Esophagus squamous epithelium (tissue), 5 donors: ENCODE data around the gene HLA-DOA. TPM values are rescaled to one million over a fixed set of nuclear protein-coding genes. Genes with fewer than 3 reads are reported as not detected.

Experiments
- DNase-seq: peaks from one replicate; lab custom pipeline; 2025; lab: John Stamatoyannopoulos, UW
- H3K27ac ChIP-seq, 4 donors: fragments of 200-600 bp; sonication (generic); one replicate each; pipeline ENCODE4 v1.5.1; 2016 to 2019; ENCODE audit warnings: mild to moderate bottlenecking in 1 of 4
- H3K27me3 ChIP-seq, 4 donors: fragments of 200-600 bp; sonication (generic); 1 replicate in 3 of 4; 2 replicates in 1 of 4; pipeline versions ENCODE4 v1.5.1 to v1.6.0; 2017 to 2021; ENCODE audit warnings: antibody characterized with exemption in 1 of 4
- H3K36me3 ChIP-seq, 3 donors: fragments of 200-600 bp; sonication (generic); one replicate each; pipeline ENCODE4 v1.5.1; 2016 to 2019
- H3K4me1 ChIP-seq, 3 donors: fragments of 200-600 bp; sonication (generic); one replicate each; pipeline ENCODE4 v1.5.1; 2017 to 2019
- H3K4me3 ChIP-seq, 4 donors: fragments of 200-600 bp; sonication (generic); 1 replicate in 3 of 4; 2 replicates in 1 of 4; pipeline ENCODE4 v1.5.1; 2016 to 2019; ENCODE audit warnings: mild to moderate bottlenecking in 2 of 4, moderate library complexity in 1 of 4
- H3K9me3 ChIP-seq, 3 donors: fragments of 200-600 bp; sonication (generic); one replicate each; pipeline ENCODE4 v1.5.1; 2016 to 2019
- POLR2A ChIP-seq, 4 donors: fragments of 450-650 bp; IDR thresholded peaks; one replicate each; pipeline ENCODE4 v1.6.1; 2017; ENCODE audit warnings: antibody characterized with exemption in 4 of 4, mild to moderate bottlenecking in 4 of 4, moderate library complexity in 3 of 4
- WGBS, 2 donors: methylation state at CpG; one replicate each; pipeline ENCODE4 v1.1.5; 2018; 5-methylcytosine and 5-hydroxymethylcytosine counted together
- intact Hi-C: fragments of 100-400 bp; cut with DNase I; formaldehyde crosslinking; loops from one replicate; pipeline ENCODE4 v1.15.0; 2022
- total RNA-seq, 4 donors: library from RNA; depleted of rRNA; stranded (reverse); fragments of >200 nt; gene quantifications; one replicate each; pipeline ENCODE4 v1.1.0, GENCODE V29; 2016
- TF ChIP-seq, protein P1 (sequence below), 6 experiments: fragments of 450-650 bp in 4 of 6; fragments of 200-600 bp in 2 of 6; sonication (generic) in 2 of 6; IDR thresholded peaks; one replicate each; pipeline ENCODE4 v1.5.1; 2016 to 2019; ENCODE audit warnings: antibody characterized with exemption in 6 of 6, mild to moderate bottlenecking in 4 of 6, moderate library complexity in 4 of 6
- donor health status: DM: yes; HTN: yes; CAD: no.

Gene HLA-DOA
- total RNA-seq, 4 donors from 2014 or later, result 0.61 to 9.7 (median 1.6) TPM

DNA sequence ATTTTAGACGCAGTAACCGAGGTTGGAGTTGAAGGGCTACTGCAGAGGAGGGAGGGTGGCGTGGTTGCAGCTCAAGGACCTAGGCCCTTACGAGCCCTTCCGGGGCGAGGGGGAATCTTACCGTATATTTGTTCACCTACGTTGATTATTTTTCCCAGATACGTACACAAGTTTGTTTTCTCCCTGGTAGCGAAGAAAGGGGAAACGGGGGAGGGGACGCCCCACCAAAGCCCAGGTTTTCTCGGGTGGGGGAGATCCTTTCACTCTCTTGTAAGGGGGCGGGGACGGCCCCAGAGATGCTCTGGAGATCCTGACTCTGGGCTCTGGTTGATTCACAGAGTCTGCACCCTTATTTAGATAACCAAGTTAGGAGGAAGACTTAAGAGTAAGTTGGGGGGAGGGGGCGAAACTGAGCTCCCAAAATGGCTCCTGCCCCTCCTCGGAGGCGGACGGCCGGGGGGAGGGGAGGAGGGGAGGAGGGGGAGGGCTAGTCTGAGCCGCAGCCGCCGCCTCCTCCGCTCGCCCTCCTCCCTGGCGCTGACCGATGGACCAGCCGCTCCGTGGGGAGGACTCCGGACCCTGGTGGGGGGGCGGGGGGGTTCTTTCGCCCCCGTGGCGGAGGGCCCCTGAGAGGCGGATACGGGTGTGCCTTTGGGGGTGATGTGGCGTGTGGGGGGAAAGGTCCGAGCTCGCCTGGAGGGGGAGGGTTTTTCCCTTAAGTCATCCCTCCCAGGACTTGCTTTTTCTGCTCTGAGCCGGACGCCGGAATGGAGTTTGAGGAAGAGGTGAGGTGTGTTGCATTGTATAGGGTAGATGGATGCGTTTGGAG is 38.8 kb downstream of the HLA-DOA start:
- peak in 1 of 4 donors; percentile 63 for TF ChIP-seq POLR2A (IDR thresholded peaks at IDR 0.05)
- TF ChIP-seq, protein P1, sequence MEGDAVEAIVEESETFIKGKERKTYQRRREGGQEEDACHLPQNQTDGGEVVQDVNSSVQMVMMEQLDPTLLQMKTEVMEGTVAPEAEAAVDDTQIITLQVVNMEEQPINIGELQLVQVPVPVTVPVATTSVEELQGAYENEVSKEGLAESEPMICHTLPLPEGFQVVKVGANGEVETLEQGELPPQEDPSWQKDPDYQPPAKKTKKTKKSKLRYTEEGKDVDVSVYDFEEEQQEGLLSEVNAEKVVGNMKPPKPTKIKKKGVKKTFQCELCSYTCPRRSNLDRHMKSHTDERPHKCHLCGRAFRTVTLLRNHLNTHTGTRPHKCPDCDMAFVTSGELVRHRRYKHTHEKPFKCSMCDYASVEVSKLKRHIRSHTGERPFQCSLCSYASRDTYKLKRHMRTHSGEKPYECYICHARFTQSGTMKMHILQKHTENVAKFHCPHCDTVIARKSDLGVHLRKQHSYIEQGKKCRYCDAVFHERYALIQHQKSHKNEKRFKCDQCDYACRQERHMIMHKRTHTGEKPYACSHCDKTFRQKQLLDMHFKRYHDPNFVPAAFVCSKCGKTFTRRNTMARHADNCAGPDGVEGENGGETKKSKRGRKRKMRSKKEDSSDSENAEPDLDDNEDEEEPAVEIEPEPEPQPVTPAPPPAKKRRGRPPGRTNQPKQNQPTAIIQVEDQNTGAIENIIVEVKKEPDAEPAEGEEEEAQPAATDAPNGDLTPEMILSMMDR (IDR thresholded peaks at IDR 0.05), result no peak
- peaks cover 10 to 28% (median 21%) of the 10 kb centered on the region in 3 donors for H3K36me3 ChIP-seq
- no peaks in the 10 kb centered on the region for H3K27me3 ChIP-seq
- WGBS, 2 donors, result 0 to 1% methylated on average over 7 to 23 of the region's 43 CpGs
- peak overlapping the region; percentile 93 to 100 (median 100) for H3K27ac ChIP-seq
- H3K4me1 ChIP-seq, result peaks cover 4 to 43% (median 26%) of the 10 kb centered on the region in 3 donors
- DNase-seq, result no peak
- H3K9me3 ChIP-seq, result no peaks in the 10 kb centered on the region
- peak overlapping the region; percentile 71 to 92 (median 89) for H3K4me3 ChIP-seq
- intact Hi-C loops, result no loop called here

DNA sequence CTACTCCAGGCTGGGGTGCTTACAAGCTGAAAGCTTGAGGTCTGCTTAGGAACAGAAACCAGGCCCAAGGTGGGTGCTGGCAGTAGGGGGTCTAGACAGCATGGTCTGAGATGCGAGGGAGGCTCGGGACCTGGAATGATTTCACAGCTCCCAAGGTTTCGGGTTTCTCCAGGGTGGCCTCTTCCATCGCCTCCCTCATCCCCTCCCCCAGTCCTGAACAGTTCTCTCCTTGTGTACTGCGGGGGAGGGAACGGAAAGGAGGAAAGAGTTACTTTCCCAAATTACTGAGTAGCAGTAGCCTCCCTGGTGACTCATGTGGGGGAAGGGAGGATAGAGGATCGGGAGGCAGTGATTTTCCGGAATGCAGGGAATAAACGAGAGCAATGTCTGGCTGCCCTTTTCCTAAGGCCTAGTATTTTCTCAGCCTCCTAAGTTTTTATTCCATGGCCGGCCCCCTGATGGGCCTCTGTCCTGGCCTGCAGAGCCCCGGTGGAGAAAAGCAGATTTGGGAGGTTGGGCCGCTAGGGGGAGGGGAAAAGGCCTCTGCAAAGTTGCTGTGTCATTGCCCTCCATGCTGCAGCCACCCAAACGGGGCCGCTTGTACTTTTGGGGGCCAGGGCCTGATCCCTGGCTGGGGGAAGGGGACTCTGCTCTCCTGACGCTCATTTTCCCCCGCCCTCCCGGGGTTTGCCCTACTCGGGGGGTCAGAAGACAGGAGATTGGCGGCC is 39.5 kb downstream of the HLA-DOA start:
- Histone ChIP-seq H3K27ac (peak overlapping the region; percentile 93 to 100 (median 100)), H3K36me3 (peaks cover 10 to 20% (median 14%) of the 10 kb centered on the region in 3 donors), H3K4me1 (peaks cover 4 to 35% (median 19%) of the 10 kb centered on the region in 3 donors), H3K27me3 (no peaks in the 10 kb centered on the region), H3K9me3 (no peaks in the 10 kb centered on the region), H3K4me3 (peak overlapping the region; percentile 71 to 92 (median 89))
- intact Hi-C loops, result no loop called here
- DNase-seq, result no peak
- peak in 2 of 4 donors; percentile 32 to 65 for TF ChIP-seq POLR2A (IDR thresholded peaks at IDR 0.05)
- TF ChIP-seq, protein P1 (IDR thresholded peaks at IDR 0.05), result peak; percentile 25 to 85 (median 59)
- 0% methylated on average over 9 to 13 of the region's 19 CpGs for WGBS, 2 donors

DNA sequence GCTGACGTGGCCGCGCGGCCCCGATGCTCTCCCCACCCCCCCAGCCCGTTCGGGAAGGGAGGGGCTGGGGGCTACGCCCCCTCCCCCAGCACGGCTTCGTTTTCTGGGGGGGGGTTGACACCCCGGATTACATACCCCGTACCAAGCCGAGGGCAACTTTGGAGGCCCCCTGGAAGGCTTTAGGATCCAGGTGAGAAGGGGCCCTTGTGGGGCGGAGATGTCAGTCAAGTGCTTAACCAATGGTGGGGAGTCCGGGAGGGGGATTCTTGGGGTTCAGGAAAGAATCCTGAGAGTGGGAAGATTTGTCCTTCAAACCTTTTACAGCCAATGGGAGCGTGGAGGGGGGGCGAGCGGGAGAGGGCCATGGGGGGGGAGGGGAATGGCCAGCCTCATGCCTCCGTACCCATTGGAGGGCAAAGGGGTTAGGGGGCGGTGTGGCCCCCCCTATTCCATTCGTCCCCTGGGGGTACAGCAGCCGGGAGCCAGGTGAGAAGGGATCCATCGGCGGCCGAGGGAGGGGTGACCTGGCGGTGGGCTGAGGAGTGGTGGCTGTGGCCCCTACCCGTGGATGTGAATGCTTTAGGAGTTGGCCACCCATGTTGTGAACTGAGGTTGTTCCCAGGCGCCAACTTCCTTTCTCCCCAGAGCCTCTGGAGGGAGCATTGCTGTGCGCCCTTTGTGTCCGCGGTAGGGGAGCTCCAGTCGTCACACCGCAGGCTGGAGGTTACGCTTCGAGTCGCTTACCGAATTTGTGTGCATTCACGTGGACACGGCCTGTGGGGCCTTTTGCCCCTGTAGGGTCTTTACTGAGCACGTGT is 40.3 kb downstream of the HLA-DOA start:
- Histone ChIP-seq H3K27me3 (no peaks in the 10 kb centered on the region), H3K27ac (peak overlapping the region; percentile 93 to 100 (median 100)), H3K9me3 (no peaks in the 10 kb centered on the region), H3K4me3 (peak overlapping the region; percentile 71 to 92 (median 89)), H3K36me3 (peaks cover 10 to 12% (median 10%) of the 10 kb centered on the region in 3 donors), H3K4me1 (peaks cover 4 to 35% (median 15%) of the 10 kb centered on the region in 3 donors)
- WGBS, 2 donors, result 0% methylated on average over 9 to 15 of the region's 40 CpGs
- TF ChIP-seq, protein P1 (IDR thresholded peaks at IDR 0.05), result no peak
- TF ChIP-seq POLR2A (IDR thresholded peaks at IDR 0.05), result peak in 1 of 4 donors; percentile 58
- DNase-seq, result no peak
- intact Hi-C loops, result no loop called here

GRCh38 chr6:32968093-32968866 is 41.1 kb downstream of the HLA-DOA start, which contains the start of gene BRD2:
Gene BRD2, plus strand, starts transcription at chr6:32968594. Its CDS starts 4,305 bp downstream, at chr6:32972899.
- Histone ChIP-seq H3K9me3 (no peaks in the 10 kb centered on the region), H3K27ac (peak within 1 kb of the TSS; percentile 93 to 100 (median 100)), H3K4me1 (peaks cover 4 to 41% (median 15%) of the 10 kb centered on the region in 3 donors), H3K27me3 (no peaks in the 10 kb centered on the region), H3K4me3 (peak within 1 kb of the TSS; percentile 71 to 92 (median 89)), H3K36me3 (peaks cover 10% of the 10 kb centered on the region in 3 donors)
- 1% methylated on average over 12 of the region's 62 CpGs for WGBS, 2 donors
- DNase-seq, result peak; percentile 70
- intact Hi-C loops, result no loop called here
- peak in 3 of 4 donors; percentile 86 to 98 (median 91) for TF ChIP-seq POLR2A (IDR thresholded peaks at IDR 0.05)
- TF ChIP-seq, protein P1 (IDR thresholded peaks at IDR 0.05), result peak in 2 of 6 experiments; percentile 6 to 23
